HepG2 (cell line): ENCODE measurements around the gene AGO4. TPM values are rescaled to one million over a fixed set of nuclear protein-coding genes. Genes with fewer than 3 reads are reported as not detected.

Experiments
- ATAC-seq: fragments of 200-7000 bp; cut with Tn5 transposase; 3 replicates; pipeline ENCODE4 v1.9.1; 2020; ENCODE audit warnings: mild to moderate bottlenecking, moderate library complexity
- BruUV-seq: library from RNA; stranded (reverse); fragments of 400-500 nt; replicated peaks from 2 replicates; lab custom pipeline; 2021; lab: Mats Ljungman, UMichigan
- CTCF ChIA-PET: fragments of 300-600 bp; formaldehyde crosslinking; extraction: SDS; loops from one replicate; lab custom pipeline; 2021; ENCODE audit warnings: low total read pairs, inconsistent platforms, low intra/inter-chr PET ratio; lab: Yijun Ruan, JAX
- POLR2A ChIA-PET: fragments of 350-600 bp; sonication (Branson Sonifier 250); formaldehyde crosslinking; loops from one replicate; lab custom pipeline; 2020; ENCODE audit warnings: antibody characterized with exemption, inconsistent platforms; lab: Yijun Ruan, JAX
- DNase-seq: peaks from one replicate; pipeline ENCODE4 v3.0.0-alpha.2; 2015; ENCODE audit warnings: low spot score
- FAIRE-seq: peaks from 3 replicates; lab custom pipeline; 2011; peaks lifted over from hg19 to GRCh38; lab: Jason Lieb, UNC
- H2AFZ ChIP-seq: one replicate; pipeline ENCODE4 v1.6.1; 2011; ENCODE audit warnings: low read length, inconsistent platforms
- H3K27ac ChIP-seq: fragments of 300-600 bp; 3 replicates; pipeline ENCODE4 v1.8.0; 2011; ENCODE audit warnings: mixed run types, mild to moderate bottlenecking, mixed read lengths, low read length, inconsistent platforms; ENCODE audit not compliant: insufficient read depth; ENCODE audit errors: extremely low read length
- H3K27me3 ChIP-seq, 2 experiments: fragments of 200-600 bp in 1 of 2; 2 replicates in 1 of 2; 3 replicates in 1 of 2; pipeline versions ENCODE4 v1.6.0 to v1.8.0; 2011; ENCODE audit warnings: low read length in 2 of 2, mild to moderate bottlenecking in 2 of 2, moderate library complexity in 2 of 2, inconsistent platforms in 1 of 2; ENCODE audit not compliant: insufficient read depth in 2 of 2, control insufficient read depth in 1 of 2
- H3K36me3 ChIP-seq, 2 experiments: fragments of 200-600 bp in 1 of 2; replicated peaks in 1 of 2; 2 replicates in 1 of 2; 3 replicates in 1 of 2; pipeline versions ENCODE4 v1.5.1 to v1.8.0; 2011; ENCODE audit warnings: low read length in 2 of 2, inconsistent platforms in 1 of 2; ENCODE audit not compliant: insufficient read depth in 2 of 2, control insufficient read depth in 1 of 2
- H3K4me1 ChIP-seq: 2 replicates; pipeline ENCODE4 v1.5.1; 2012; ENCODE audit warnings: low read length, inconsistent platforms; ENCODE audit not compliant: insufficient read depth
- H3K4me2 ChIP-seq: 2 replicates; pipeline ENCODE4 v1.6.0; 2011; ENCODE audit warnings: low read depth, low read length, inconsistent platforms
- H3K4me3 ChIP-seq, 3 experiments: fragments of 200-600 bp in 1 of 3; sonication (generic), shearing (Covaris generic) in 1 of 3; replicated peaks in 1 of 3; 2 replicates each; pipeline ENCODE4 v1.5.1; 2011 to 2016; ENCODE audit warnings: low read length in 3 of 3, inconsistent platforms in 2 of 3, low read depth in 2 of 3, mild to moderate bottlenecking in 2 of 3, control low read depth in 1 of 3, mixed read lengths in 1 of 3; ENCODE audit not compliant: insufficient read depth in 1 of 3
- H3K79me2 ChIP-seq: one replicate; pipeline ENCODE4 v1.6.1; 2011; ENCODE audit warnings: low read length, inconsistent platforms; ENCODE audit not compliant: insufficient read depth
- H3K9ac ChIP-seq: 2 replicates; pipeline ENCODE4 v1.6.0; 2011; ENCODE audit warnings: mild to moderate bottlenecking, low read depth, low read length, inconsistent platforms; ENCODE audit not compliant: insufficient read depth
- H3K9me3 ChIP-seq: 2 replicates; pipeline ENCODE4 v1.5.1; 2012; ENCODE audit warnings: mild to moderate bottlenecking, low read length
- H4K20me1 ChIP-seq: 2 replicates; pipeline ENCODE4 v1.6.0; 2011; ENCODE audit warnings: inconsistent platforms, mild to moderate bottlenecking, low read length, moderate library complexity; ENCODE audit not compliant: insufficient read depth
- ARNT ChIP-seq: fragments of 450-650 bp; IDR thresholded peaks from 2 replicates; pipeline ENCODE4 v1.6.1; 2017
- DRAP1 ChIP-seq: IDR thresholded peaks from 2 replicates; pipeline ENCODE4 v1.6.1; 2016; ENCODE audit warnings: missing genetic modification reagents, missing compliant biosample characterization
- FOXA3 ChIP-seq: IDR thresholded peaks from 2 replicates; pipeline ENCODE4 v1.6.1; 2016; ENCODE audit warnings: missing genetic modification reagents, missing compliant biosample characterization
- HIVEP1 ChIP-seq: sonication (generic); formaldehyde crosslinking; IDR thresholded peaks from 2 replicates; pipeline ENCODE4 v1.4.0; 2020; ENCODE audit warnings: mild to moderate bottlenecking, missing genetic modification reagents
- KDM3A ChIP-seq: IDR thresholded peaks from 2 replicates; pipeline ENCODE4 v1.6.1; 2018; ENCODE audit warnings: low read depth, missing compliant biosample characterization
- KLF6 ChIP-seq: IDR thresholded peaks from 2 replicates; pipeline ENCODE4 v1.8.0; 2016; ENCODE audit warnings: missing biosample characterization, missing genetic modification reagents
- KLF9 ChIP-seq: IDR thresholded peaks from 2 replicates; pipeline ENCODE4 v1.6.1; 2016; ENCODE audit warnings: low read depth
- MXI1 ChIP-seq: IDR thresholded peaks from 3 replicates; pipeline ENCODE4 v1.6.1; 2012; ENCODE audit warnings: low read depth, low read length, inconsistent platforms, borderline replicate concordance
- PBX3 ChIP-seq: sonication (generic); formaldehyde crosslinking; IDR thresholded peaks from 2 replicates; pipeline ENCODE4 v1.8.1; 2023; ENCODE audit warnings: missing genetic modification reagents, inconsistent platforms, borderline replicate concordance
- RBFOX2 ChIP-seq: fragments of 200-400 bp; formaldehyde crosslinking; IDR thresholded peaks from 2 replicates; pipeline ENCODE4 v1.6.1; 2017; ENCODE audit warnings: low read depth, mild to moderate bottlenecking, low read length
- SIN3A ChIP-seq: IDR thresholded peaks from 2 replicates; pipeline ENCODE4 v1.6.1; 2011; ENCODE audit warnings: low read depth, mild to moderate bottlenecking, control low read depth, low read length, borderline replicate concordance
- TFDP2 ChIP-seq: sonication (generic); formaldehyde crosslinking; IDR thresholded peaks from 2 replicates; pipeline ENCODE4 v1.4.0; 2020; ENCODE audit warnings: missing genetic modification reagents
- ZBTB1 ChIP-seq: sonication (generic); formaldehyde crosslinking; IDR thresholded peaks from 2 replicates; pipeline ENCODE4 v1.4.0; 2020; ENCODE audit warnings: missing genetic modification reagents, borderline replicate concordance
- ZBTB3 ChIP-seq: sonication (generic); formaldehyde crosslinking; IDR thresholded peaks from 2 replicates; pipeline ENCODE4 v1.4.0; 2020; ENCODE audit warnings: low read depth, mild to moderate bottlenecking, moderate library complexity, missing genetic modification reagents, borderline replicate concordance
- ZC3H13 ChIP-seq: sonication (generic); formaldehyde crosslinking; IDR thresholded peaks from 2 replicates; pipeline ENCODE4 v1.8.1; 2023; ENCODE audit warnings: mild to moderate bottlenecking, missing genetic modification reagents, moderate library complexity
- ZNF235 ChIP-seq: sonication (generic); formaldehyde crosslinking; IDR thresholded peaks from 2 replicates; pipeline ENCODE4 v1.8.1; 2023; ENCODE audit warnings: mild to moderate bottlenecking, missing genetic modification reagents, borderline replicate concordance
- ZNF432 ChIP-seq: sonication (generic); formaldehyde crosslinking; IDR thresholded peaks from 2 replicates; pipeline ENCODE4 v1.5.0; 2020; ENCODE audit warnings: missing genetic modification reagents, mild to moderate bottlenecking, borderline replicate concordance
- ZNF605 ChIP-seq: sonication (generic); formaldehyde crosslinking; IDR thresholded peaks from 2 replicates; pipeline ENCODE4 v1.8.0; 2022; ENCODE audit warnings: mild to moderate bottlenecking, missing genetic modification reagents
- ZNF737 ChIP-seq: sonication (generic); formaldehyde crosslinking; IDR thresholded peaks from 2 replicates; pipeline ENCODE4 v1.5.0; 2020; ENCODE audit warnings: missing genetic modification reagents, mild to moderate bottlenecking, borderline replicate concordance
- ZNF883 ChIP-seq: sonication (generic); formaldehyde crosslinking; IDR thresholded peaks from 2 replicates; pipeline ENCODE4 v1.5.1; 2020; ENCODE audit warnings: mild to moderate bottlenecking, missing genetic modification reagents; ENCODE audit errors: not compliant biosample characterization
- ZSCAN9 ChIP-seq: IDR thresholded peaks from 2 replicates; pipeline ENCODE4 v1.6.1; 2016; ENCODE audit warnings: borderline replicate concordance
- in situ Hi-C: cut with HindIII; loops from 2 replicates; pipeline ENCODE4 v1.10.0; 2017; ENCODE audit warnings: low pct_unique_long_range_greater_than_20kb; ENCODE audit not compliant: extremely low pct_ligation_motif_present
- intact Hi-C: fragments of 100-400 bp; cut with micrococcal nuclease; formaldehyde crosslinking; loops from one replicate; pipeline ENCODE4 v1.10.0; 2022; ENCODE audit not compliant: unreplicated experiment
- polyA plus RNA-seq, 8 experiments: library from polyadenylated mRNA; depleted of rRNA in 3 of 8; stranded (reverse) in 7 of 8; unstranded in 1 of 8; fragments of >200 nt; fragmentation: Illumina TruSeq in 4 of 8; extraction: Trizol in 4 of 8; gene quantifications; 2 replicates each; pipeline versions ENCODE4 v1.2.1 to v1.2.3, GENCODE V29; 2011 to 2016; ENCODE audit warnings: low read depth in 4 of 8, missing spikeins in 1 of 8, mixed read lengths in 1 of 8; ENCODE audit not compliant: insufficient read depth in 1 of 8
- total RNA-seq, 5 experiments: library from RNA; depleted of rRNA; stranded (reverse); fragments of >200 nt; fragmentation: Illumina TruSeq; extraction: Trizol; gene quantifications; 2 replicates each; pipeline ENCODE4 v1.2.3, GENCODE V29; 2016; ENCODE audit warnings: low read depth in 1 of 5
- TF ChIP-seq, protein P1 (sequence below): sonication (generic); formaldehyde crosslinking; conservative IDR thresholded peaks from 2 replicates; pipeline ENCODE4 v1.4.0; 2020; ENCODE audit warnings: missing genetic modification reagents

The AGO4 gene
- total and polyA plus RNA-seq, 2 of the 13 experiments (the other 11 are each of a cell fraction or from before 2014, with no cell fraction given): 6.0 to 13.8 TPM

- TF ChIP-seq, protein P1, sequence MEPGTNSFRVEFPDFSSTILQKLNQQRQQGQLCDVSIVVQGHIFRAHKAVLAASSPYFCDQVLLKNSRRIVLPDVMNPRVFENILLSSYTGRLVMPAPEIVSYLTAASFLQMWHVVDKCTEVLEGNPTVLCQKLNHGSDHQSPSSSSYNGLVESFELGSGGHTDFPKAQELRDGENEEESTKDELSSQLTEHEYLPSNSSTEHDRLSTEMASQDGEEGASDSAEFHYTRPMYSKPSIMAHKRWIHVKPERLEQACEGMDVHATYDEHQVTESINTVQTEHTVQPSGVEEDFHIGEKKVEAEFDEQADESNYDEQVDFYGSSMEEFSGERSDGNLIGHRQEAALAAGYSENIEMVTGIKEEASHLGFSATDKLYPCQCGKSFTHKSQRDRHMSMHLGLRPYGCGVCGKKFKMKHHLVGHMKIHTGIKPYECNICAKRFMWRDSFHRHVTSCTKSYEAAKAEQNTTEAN (CRISPR knock-in tag): no peak; the same call in 1 of the 2 replicates
- no peak for TF ChIP-seq ARNT
- no peak for TF ChIP-seq ZNF432 (CRISPR knock-in tag)
- TF ChIP-seq PBX3: no peak
- TF ChIP-seq ZBTB1 (CRISPR knock-in tag): no peak
These were observed 38.5 kb upstream of the AGO4 start (continued) for GRCh38 chr1:35769188-35769758.

- Histone ChIP-seq H3K27me3 (no peaks in the 10 kb centered on the region), H3K36me3 (no peaks in the 10 kb centered on the region), H2AFZ (no peak overlapping the region), H3K9ac (no peak overlapping the region), H3K9me3 (no peaks in the 10 kb centered on the region), H3K4me3 (no peak overlapping the region), H4K20me1 (no peaks in the 10 kb centered on the region), H3K4me2 (no peak overlapping the region), H3K79me2 (peaks cover 2% of the 10 kb centered on the region), H3K4me1 (peaks cover 26% of the 10 kb centered on the region; the same call in 1 of the 2 replicates), H3K27ac (no peak overlapping the region)
- intact Hi-C loops (loop anchor here (1.0 to 2.0 kb wide), 3 partner anchors 47 to 322 kb away; no protein-coding TSS in a partner anchor), in situ Hi-C loops (loop anchor here (5.0 kb wide), 1 partner anchor 211 kb away; no protein-coding TSS in a partner anchor)
- no peak for FAIRE-seq
- ChIA-PET POLR2A (no interaction called here), CTCF (interaction anchor here (1.4 kb wide), 1 partner anchor 205 kb away, joined by 12 read pairs; no protein-coding TSS in a partner anchor)
- DNase-seq: no peak
- no peak for ATAC-seq
- BruUV-seq: no TSS peak
- TF ChIP-seq ZBTB3 (CRISPR knock-in tag) (no peak), KDM3A (CRISPR knock-in tag) (no peak), SIN3A (no peak), HIVEP1 (CRISPR knock-in tag) (no peak), ZNF737 (no peak), ZSCAN9 (no peak), ZNF883 (no peak), KLF6 (CRISPR knock-in tag) (no peak), ZC3H13 (CRISPR knock-in tag) (no peak), ZNF605 (CRISPR knock-in tag) (no peak), RBFOX2 (no peak), TFDP2 (CRISPR knock-in tag) (no peak), DRAP1 (CRISPR knock-in tag) (no peak), FOXA3 (CRISPR knock-in tag) (no peak), MXI1 (no peak), ZNF235 (CRISPR knock-in tag) (no peak), KLF9 (CRISPR knock-in tag) (no peak)
These were observed 34.1 kb upstream of the AGO4 start for GRCh38 chr1:35773711-35774110.
